Hepatocyte (in vitro differentiated cells): ENCODE results near the gene NDUFB10.

Experiments used
- EZH2 ChIP-seq: fragments of 200-600 bp; sonication (generic); IDR thresholded peaks from 2 replicates; pipeline ENCODE4 v1.6.1; 2016; ENCODE audit warnings: antibody characterized with exemption, mild to moderate bottlenecking, borderline replicate concordance
- TF ChIP-seq, protein P1 (sequence below): fragments of 200-600 bp; sonication (generic); IDR thresholded peaks from 2 replicates; pipeline ENCODE4 v1.5.1; 2016; ENCODE audit warnings: antibody characterized with exemption, mild to moderate bottlenecking; ENCODE audit not compliant: poor library complexity

DNA sequence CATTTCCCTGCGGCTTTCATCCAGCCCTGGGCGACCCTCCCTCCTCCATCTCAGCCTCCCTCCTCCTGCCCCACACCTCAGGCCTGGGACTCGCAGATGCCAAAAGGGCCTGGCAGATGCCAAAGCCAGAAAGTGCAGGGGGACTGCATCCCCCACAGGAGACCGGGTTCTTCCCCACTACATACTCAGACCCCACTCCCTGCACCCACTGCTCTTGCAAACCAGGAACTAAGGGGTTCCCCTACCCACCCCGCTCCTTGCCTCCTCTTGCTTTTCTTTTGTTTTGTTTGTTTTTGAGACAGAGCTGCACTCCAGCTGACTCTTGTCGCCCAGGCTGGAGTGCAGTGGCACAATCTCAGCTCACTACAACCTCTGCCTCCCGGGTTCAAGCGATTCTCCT lies 44.4 kb upstream of the NDUFB10 start:
- TF ChIP-seq, protein P1, sequence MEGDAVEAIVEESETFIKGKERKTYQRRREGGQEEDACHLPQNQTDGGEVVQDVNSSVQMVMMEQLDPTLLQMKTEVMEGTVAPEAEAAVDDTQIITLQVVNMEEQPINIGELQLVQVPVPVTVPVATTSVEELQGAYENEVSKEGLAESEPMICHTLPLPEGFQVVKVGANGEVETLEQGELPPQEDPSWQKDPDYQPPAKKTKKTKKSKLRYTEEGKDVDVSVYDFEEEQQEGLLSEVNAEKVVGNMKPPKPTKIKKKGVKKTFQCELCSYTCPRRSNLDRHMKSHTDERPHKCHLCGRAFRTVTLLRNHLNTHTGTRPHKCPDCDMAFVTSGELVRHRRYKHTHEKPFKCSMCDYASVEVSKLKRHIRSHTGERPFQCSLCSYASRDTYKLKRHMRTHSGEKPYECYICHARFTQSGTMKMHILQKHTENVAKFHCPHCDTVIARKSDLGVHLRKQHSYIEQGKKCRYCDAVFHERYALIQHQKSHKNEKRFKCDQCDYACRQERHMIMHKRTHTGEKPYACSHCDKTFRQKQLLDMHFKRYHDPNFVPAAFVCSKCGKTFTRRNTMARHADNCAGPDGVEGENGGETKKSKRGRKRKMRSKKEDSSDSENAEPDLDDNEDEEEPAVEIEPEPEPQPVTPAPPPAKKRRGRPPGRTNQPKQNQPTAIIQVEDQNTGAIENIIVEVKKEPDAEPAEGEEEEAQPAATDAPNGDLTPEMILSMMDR: no peak
- TF ChIP-seq EZH2: no peak
